GM21529 (cell line): ENCODE data around the gene TEN1.
"Not testable (repeated sequence)": the region's sequence is repeated elsewhere in the genome, so short reads cannot be mapped to it uniquely, and the experiment has no call there.

Experiments used
- ATAC-seq: cut with Tn5 transposase; IDR thresholded peaks from one replicate; pipeline ENCODE4 v1.9.1; 2021; ENCODE audit not compliant: unreplicated experiment

TEN1 gene, protein sequence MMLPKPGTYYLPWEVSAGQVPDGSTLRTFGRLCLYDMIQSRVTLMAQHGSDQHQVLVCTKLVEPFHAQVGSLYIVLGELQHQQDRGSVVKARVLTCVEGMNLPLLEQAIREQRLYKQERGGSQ

DNA sequence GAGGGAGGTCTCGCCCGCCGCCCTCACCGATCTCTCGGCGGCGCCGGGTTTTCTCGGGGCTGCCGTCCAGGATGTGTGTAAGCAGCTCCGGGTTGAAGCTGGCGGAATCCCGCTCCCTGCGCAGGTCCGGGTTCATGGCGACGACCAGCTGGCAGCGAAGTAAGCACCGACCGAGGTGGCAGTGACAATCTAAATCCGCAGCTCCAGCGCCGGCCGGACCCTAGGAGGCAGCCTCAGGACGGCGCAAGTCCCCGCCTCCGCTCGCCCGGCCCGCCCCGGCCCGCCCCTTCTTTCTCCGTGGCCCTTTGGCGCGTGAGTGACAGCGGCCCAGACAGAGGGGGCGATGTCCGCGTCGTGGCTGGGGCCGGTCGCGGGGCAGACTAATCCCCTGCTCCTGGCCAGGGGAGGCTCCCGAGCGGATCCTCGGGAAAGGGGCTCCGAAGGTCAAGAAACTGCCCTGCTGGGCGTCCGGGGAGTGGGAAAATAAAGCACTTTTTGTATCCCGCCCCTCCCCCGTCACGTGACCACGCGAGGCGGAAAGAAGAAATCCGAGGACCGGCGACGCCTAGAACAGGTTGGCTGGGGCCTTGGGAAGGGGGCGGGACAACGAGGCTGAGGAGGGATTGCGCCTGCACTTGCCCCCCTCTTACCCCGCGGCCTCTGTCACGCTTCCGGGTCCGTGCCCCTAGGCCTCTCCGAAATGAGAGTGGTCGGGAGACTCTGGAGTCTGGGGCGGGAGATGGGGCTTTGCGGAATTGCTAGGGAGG, at the start of gene TEN1, which contains the start of gene ACOX1:
TEN1 (plus strand) TSS at position 303 of the 767 bp plus-strand sequence. CDS start 6,953 bp downstream, outside the sequence.
ACOX1 (minus strand) TSS at position 229 of the 767 bp plus-strand sequence; CDS start at position 136, 93 bp downstream.
- peak; percentile 91 for ATAC-seq

GRCh38 chr17:75931062-75931461, 48.0 kb upstream of the TEN1 start:
- ATAC-seq, result no peak

DNA sequence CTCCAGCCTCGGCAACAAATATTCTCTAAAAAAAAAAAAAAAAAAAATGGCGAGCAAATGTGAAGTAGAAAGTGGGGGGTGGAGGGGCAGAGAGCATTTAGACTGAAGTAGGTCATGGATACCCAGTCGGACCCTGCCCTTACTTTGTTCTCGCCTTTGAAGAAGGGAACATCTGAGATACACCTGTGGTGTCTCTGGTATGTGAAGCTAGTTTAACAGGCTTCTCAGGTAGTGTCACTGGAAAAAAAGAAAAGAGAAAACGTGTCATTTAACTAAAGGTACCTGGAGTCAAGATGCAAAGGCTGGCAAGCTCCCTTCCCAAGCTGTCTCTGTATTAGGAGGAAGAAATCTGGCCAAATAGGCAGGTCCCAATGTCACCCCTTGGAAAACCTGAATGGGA, 46.2 kb upstream of the TEN1 start:
- ATAC-seq, result no peak

- no peak for ATAC-seq
Measured at GRCh38 chr17:75933808-75934207, 45.2 kb upstream of the TEN1 start.

DNA sequence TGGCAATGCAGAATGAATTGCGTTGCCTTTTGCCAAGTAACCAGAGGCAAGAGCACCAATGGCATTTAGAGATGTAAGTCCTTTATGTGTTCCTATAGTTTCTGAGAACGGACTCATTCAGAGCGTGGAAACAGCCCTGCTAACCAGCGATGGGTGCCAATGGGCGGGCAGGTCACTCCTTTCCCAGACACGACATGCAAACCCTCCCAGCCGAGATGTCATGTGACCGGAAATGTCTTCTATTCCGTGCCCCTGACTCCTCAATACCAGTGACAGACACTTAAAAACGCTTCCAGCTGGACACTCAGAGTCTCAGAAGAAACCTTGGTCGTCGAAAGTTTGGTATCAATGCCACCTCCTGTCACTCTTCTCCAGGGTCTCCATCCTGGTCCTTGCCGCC, 41.4 kb upstream of the TEN1 start:
- no peak for ATAC-seq

- peak; percentile 93 for ATAC-seq
Measured at GRCh38 chr17:75940727-75941441, 38.2 kb upstream of the TEN1 start, which contains the start of gene FBF1. Gene FBF1 (minus strand): TSS chr17:75941042. CDS start chr17:75938149, 2,893 bp downstream.

DNA sequence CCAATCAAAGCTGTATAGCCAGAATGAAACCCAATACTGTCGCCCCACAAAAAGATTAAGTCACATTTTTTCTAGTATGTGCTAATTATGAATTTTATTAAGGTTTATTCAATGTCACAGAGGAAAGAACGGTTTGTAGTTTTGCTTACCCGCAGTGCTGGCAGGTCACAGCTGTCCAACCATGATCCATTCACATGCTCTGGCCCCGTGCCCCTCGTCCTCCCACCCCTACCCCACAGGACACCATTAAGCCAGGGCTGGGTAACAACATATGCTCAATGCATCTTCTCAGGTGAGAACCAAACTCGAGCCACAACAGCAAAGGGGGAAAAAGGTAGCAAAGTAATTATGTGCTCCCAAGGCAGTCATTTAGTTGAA, 37.6 kb upstream of the TEN1 start:
- ATAC-seq, result no peak

DNA sequence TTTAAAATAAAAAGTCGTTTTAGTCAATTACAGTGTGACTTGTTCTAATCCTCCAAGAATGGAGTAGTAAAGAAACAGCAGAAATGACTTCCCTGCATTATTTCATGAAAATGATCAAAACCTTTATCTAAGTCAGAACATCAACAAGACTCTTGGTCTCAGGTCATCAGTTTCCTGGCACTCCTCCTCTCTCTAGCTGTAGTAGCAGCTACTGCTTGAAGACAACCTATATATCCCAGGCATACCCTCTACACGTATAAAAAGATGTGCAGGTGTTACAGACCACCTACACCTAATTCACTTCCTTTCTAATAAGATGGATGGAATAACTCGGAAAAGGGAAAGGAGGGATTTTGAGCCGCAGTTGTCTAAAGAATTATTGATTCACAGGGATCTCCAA, 36.6 kb upstream of the TEN1 start:
- no peak for ATAC-seq

DNA sequence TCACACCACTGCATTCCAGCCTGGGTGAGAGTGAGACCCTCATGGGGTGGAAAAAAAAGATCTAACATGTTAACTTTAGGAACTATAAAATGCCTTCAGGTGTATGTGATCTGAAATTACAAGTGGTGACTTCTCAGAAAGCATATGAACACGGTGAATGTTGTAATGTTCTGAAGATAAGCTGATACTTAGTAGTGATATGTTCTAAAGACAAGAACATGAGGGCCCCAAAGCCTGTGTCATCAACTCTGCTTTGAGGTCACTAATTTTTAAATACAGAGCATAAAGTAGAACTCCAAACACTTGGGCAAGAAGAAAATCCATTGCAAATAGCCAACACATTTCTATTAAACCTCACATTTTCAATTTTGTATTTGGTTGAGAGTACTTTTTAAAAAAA, 35.5 kb upstream of the TEN1 start:
- ATAC-seq, result no peak

DNA sequence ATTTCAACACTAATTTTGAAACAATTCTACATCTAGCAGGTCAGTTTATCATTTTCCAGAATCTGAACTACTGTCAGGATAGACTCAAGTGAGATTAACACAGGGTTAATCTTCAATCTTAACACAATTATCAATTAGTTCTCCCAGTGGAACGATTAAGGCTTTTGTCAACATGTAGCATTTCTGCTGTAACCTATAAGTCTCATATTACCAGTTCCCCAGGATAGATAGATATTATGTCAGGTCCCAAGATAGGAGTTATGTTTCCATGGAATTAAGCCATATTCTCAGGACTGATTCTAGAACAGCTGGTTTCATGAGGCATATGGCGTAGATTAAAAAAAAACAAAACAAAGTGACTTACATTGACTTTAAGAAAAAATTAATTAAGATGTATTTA, 33.8 kb upstream of the TEN1 start:
- ATAC-seq, result no peak

- ATAC-seq, result no peak
Measured at GRCh38 chr17:75950421-75950820, 28.6 kb upstream of the TEN1 start.

DNA sequence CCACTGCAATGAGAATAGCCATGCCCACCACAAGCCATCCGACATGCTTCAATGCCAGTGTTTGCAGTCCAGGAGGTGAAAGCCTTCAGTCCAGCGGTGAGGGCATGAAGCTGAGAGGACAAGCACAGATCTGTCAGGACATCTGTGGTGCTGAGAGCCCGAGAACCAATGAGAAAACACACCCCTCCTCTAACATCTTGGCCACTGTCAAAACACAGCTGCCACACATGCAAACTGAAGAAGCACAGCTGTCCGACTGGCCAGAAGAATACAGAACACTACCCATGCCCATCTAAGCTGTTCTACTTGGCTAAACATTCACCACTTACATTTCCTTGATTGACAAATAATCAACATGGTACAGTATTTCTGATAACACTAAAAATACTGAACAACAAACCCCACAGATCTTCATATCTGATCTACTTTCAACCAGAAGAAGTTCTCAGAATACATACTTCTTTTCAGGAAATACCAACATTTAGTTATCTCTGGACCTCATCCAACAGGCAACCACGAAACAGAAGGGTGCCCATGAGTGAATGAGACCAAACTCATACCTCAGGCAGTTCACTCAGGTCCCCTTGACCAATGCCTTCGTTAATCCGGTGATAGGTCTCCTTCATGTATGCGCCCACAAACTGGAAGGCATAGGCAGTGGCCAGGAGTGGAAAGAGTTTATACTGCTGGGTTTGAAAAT, 28.0 kb upstream of the TEN1 start:
- ATAC-seq, result no peak

GRCh38 chr17:75959051-75959838, 19.8 kb upstream of the TEN1 start:
- no peak for ATAC-seq

GRCh38 chr17:75959839-75960511, 19.1 kb upstream of the TEN1 start:
- no peak for ATAC-seq

DNA sequence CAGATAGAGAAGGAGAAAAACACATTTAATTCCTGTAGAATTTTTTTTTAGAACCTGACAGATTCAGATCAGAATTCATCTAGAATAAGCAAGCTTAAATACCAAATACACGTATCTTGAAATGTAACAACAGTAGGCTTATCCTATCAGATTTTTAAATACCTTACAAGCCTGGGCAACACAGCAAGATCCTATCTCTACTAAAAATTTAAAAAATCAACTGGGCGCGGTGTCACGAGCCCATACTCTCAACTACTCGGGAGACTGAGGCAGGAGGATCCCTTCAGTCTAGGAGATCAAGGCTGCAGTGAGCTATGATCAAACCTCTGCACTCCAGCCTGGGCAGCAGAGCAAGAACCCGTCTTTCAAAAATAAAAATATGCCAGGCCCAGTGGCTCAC, 13.6 kb upstream of the TEN1 start:
- no peak for ATAC-seq

DNA sequence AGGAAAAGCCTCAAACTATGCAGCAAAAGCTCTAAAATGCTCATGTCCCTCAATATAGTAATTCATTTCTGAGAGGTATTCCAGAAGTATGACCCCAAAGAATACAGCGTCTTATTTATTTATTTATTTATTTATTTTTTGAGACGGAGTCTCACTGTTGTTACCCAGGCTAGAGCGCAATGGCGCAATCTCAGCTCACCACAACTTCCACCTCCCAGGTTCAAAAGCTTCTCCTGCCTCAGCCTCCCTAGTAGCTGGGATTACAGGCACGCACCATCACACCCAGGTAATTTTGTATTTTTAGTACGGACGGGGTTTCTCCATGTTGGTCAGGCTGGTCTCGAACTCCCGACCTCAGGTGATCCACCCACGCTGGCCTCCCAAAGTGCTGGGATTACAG, 10.0 kb upstream of the TEN1 start:
- not testable (repeated sequence) for ATAC-seq

DNA sequence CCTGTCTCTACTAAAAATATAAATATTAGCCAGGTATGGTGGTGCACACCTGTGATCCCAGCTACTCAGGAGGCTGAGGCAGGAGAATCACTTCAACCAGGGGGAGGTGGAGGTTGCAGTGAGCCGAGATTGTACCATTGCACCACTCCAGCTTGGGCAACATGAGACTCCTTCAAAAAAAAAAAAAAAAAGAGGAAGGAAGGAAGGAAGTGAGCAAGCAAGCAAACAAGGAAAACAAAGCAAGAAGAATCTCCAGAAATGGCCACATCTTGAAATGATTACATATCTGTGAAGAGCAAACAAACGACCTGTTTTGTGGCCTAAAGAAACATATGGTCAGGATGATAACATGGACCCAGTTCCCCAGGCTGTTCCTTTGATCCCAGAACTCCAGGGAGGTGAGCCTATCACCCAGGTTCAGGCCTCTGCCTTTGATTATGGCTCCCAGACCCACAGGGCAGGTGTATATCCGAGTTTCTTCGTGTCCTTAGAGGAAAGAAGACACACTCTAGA, 9.0 kb upstream of the TEN1 start:
- no peak for ATAC-seq

DNA sequence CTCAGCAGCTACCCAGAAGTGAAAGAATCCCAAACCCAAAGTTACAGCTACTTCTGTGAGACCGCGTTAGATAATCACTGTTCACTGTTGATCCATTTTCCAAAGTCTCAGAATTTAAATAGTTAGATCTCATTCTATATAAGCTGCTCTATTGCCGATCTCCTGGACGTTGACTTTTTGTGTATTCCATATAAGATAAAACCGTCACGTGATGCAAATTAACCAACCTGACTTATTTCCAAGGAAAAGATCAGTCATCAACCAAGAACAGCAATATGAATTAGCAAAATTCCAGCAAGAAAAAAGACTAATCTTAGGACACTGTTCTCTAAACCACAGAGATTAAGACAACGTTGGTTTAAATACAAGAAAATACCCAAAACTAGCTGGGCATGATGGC, 8.4 kb upstream of the TEN1 start:
- no peak for ATAC-seq

DNA sequence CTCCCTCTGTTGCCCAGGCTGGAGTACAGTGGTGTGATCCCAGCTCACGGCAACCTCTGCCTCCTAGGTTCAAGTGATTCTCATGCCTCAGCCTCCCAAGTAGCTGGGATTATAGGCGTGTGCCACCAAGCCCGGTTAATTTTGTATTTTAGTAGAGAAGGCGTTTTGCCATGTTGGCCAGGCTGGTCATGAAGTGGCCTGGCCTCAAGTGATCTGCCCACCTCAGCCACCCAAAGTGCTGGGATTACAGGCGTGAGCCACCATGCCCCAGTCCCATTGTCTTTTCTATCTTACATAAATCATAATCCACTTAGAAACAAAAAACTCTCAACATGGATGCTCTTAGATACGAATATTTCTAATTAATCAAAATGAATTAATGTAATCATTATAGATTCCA, 3.9 kb upstream of the TEN1 start:
- not testable (repeated sequence) for ATAC-seq

DNA sequence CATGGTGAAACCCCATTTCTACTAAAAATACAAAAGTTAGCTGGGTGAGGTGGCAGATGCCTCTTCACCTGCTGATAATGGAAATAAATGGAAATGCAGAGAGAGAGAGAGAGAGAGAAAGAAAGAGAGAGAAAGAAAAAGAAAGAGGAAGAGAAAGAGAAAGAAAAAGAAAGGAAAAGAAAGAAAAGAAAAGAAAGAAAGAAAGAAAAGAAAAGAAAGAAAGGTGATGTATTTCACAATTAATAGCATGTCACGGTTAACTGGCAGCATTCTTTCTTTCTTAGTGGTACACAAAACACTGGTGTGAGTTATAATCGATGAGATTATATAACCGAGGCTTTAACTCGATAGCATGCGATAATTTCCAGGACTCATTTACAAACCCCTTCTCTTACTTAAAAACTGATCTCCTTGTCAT, 3.3 kb upstream of the TEN1 start:
- ATAC-seq, result no peak
